ENCODE results near the gene POFUT1. TPM values are rescaled to one million over a fixed set of nuclear protein-coding genes. Genes with fewer than 3 reads are reported as not detected.
"Not testable (repeated sequence)": the region's sequence is repeated elsewhere in the genome, so short reads cannot be mapped to it uniquely, and the experiment has no call there.

Gene POFUT1
- total and polyA plus RNA-seq, 11 donors: 12.0 to 48.5 (median 27.3) TPM

DNA sequence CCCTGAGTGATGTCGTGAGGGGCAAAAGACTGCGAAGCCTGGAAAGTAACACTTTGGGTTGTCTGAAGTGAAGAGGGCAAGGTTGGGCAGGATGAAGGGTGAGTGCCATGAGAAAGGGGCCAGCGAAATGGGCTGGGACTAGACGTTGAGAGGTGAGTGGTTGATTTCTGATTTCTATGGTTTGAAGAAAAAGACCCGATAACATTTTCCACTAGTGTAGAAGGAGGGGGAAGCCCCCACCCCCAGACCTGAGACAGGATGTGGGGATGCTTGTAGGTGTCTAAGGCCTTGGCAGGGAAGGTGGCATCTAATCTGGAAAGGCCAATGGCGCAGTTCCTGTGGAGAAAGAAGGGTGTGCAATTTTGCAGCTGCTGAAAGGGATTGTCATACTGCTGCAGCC lies 44.5 kb downstream of the POFUT1 start:
- Histone ChIP-seq H3K27ac (no peak overlapping the region), H3K27me3 (no peaks in the 10 kb centered on the region), H3K9me3 (no peaks in the 10 kb centered on the region), H3K4me1 (no peaks in the 10 kb centered on the region), H3K36me3 (no peaks in the 10 kb centered on the region), H3K4me3 (no peak overlapping the region)
- DNase-seq (no peak), ATAC-seq (no peak)
- WGBS, 4 donors: 87 to 92% (median 91%) methylated on average over 6 of the region's 6 CpGs
- no peak for TF ChIP-seq POLR2A (IDR thresholded peaks at IDR 0.05)
- no peak for TF ChIP-seq CTCF (IDR thresholded peaks at IDR 0.05)
- intact Hi-C loops (cut with DNase I): no loop called here

- ATAC-seq; H3K4me3 ChIP-seq; H3K4me1 ChIP-seq; H3K9me3 ChIP-seq; H3K27ac ChIP-seq; H3K36me3 ChIP-seq; intact Hi-C loops (cut with DNase I); DNase-seq; H3K27me3 ChIP-seq: not testable (repeated sequence)
- WGBS, 4 donors: 91 to 96% (median 95%) methylated on average over 9 to 10 of the region's 10 CpGs
These were observed 53.3 kb downstream of the POFUT1 start for GRCh38 chr20:32260973-32261372.

GRCh38 chr20:32261644-32262043 lies 54.0 kb downstream of the POFUT1 start:
- WGBS, 4 donors: 80 to 92% (median 82%) methylated on average over 2 of the region's 2 CpGs
- Histone ChIP-seq H3K36me3 (no peaks in the 10 kb centered on the region), H3K9me3 (no peaks in the 10 kb centered on the region), H3K27ac (no peak overlapping the region), H3K4me1 (no peaks in the 10 kb centered on the region), H3K27me3 (no peaks in the 10 kb centered on the region), H3K4me3 (no peak overlapping the region)
- ATAC-seq (no peak), DNase-seq (no peak)
- intact Hi-C loops (cut with DNase I): no loop called here
- TF ChIP-seq POLR2A (IDR thresholded peaks at IDR 0.05) (no peak), CTCF (IDR thresholded peaks at IDR 0.05) (no peak)

GRCh38 chr20:32263398-32263954 lies 55.8 kb downstream of the POFUT1 start:
- Histone ChIP-seq H3K36me3 (no peaks in the 10 kb centered on the region), H3K4me1 (no peaks in the 10 kb centered on the region), H3K9me3 (no peaks in the 10 kb centered on the region), H3K4me3 (no peak overlapping the region), H3K27me3 (no peaks in the 10 kb centered on the region), H3K27ac (no peak overlapping the region)
- ATAC-seq (no peak), DNase-seq (no peak)
- TF ChIP-seq POLR2A (IDR thresholded peaks at IDR 0.05) (no peak), CTCF (IDR thresholded peaks at IDR 0.05) (no peak)
- intact Hi-C loops (cut with DNase I): no loop called here
- 82 to 87% (median 85%) methylated on average over 7 of the region's 7 CpGs for WGBS, 4 donors

GRCh38 chr20:32271620-32272019 lies 63.9 kb downstream of the POFUT1 start:
- H3K27ac ChIP-seq: no peak overlapping the region
- no peak for DNase-seq
- intact Hi-C loops (cut with DNase I): no loop called here
- peaks cover 0 to 4% (median 0%) of the 10 kb centered on the region in 12 donors for H3K4me1 ChIP-seq
- H3K4me3 ChIP-seq: no peak overlapping the region
- no peaks in the 10 kb centered on the region for H3K9me3 ChIP-seq
- WGBS, 4 donors: 57 to 63% (median 59%) methylated on average over 5 of the region's 5 CpGs
- no peak for ATAC-seq
- TF ChIP-seq POLR2A (IDR thresholded peaks at IDR 0.05) (no peak), CTCF (IDR thresholded peaks at IDR 0.05) (no peak)
- no peaks in the 10 kb centered on the region for H3K36me3 ChIP-seq
- no peaks in the 10 kb centered on the region for H3K27me3 ChIP-seq

Data from heart left ventricle (tissue), 16 donors.